Chondrocyte (in vitro differentiated cells): Measurements from ENCODE around the gene RAP1GAP2. TPM values are rescaled to one million over a fixed set of nuclear protein-coding genes. Genes with fewer than 3 reads are reported as not detected.

Experiments used
- DNase-seq: peaks from one replicate; pipeline ENCODE4 v3.0.0; 2021; ENCODE audit warnings: mixed read lengths, low spot score
- H3K27ac Mint-ChIP-seq: one replicate; pipeline ENCODE4 v1.8.0; 2021; ENCODE audit warnings: mild to moderate bottlenecking, moderate library complexity, mixed read lengths; ENCODE audit not compliant: unreplicated experiment
- H3K27me3 Mint-ChIP-seq: 2 replicates; pipeline ENCODE4 v1.8.0; 2021; ENCODE audit warnings: low read depth, mixed read lengths
- H3K36me3 Mint-ChIP-seq: 2 replicates; pipeline ENCODE4 v1.8.0; 2021; ENCODE audit warnings: low read depth, mixed read lengths
- H3K4me1 Mint-ChIP-seq: 2 replicates; pipeline ENCODE4 v1.8.0; 2021; ENCODE audit warnings: low read depth, mild to moderate bottlenecking, mixed read lengths
- H3K4me3 Mint-ChIP-seq: one replicate; pipeline ENCODE4 v1.8.0; 2021; ENCODE audit warnings: mild to moderate bottlenecking, moderate library complexity, mixed read lengths; ENCODE audit not compliant: unreplicated experiment
- H3K9me3 Mint-ChIP-seq: 2 replicates; pipeline ENCODE4 v1.8.0; 2021; ENCODE audit warnings: low read depth, mixed read lengths
- total RNA-seq: library from RNA; stranded (reverse); gene quantifications from 3 replicates; pipeline ENCODE4 v1.2.1, GENCODE V29; 2021
- TF ChIP-seq, protein P1 (sequence below): fragments of 200-600 bp; sonication (generic); IDR thresholded peaks from 2 replicates; pipeline ENCODE4 v1.5.0; 2021; ENCODE audit warnings: antibody characterized with exemption, mild to moderate bottlenecking, moderate library complexity

Gene RAP1GAP2
- total RNA-seq, 1 donor from 2014 or later = 3.4 TPM

GRCh38 chr17:2905696-2906501 is 109.7 kb downstream of the RAP1GAP2 start:
- Mint-ChIP-seq H3K27ac (no peak overlapping the region), H3K4me1 (peaks cover 2% of the 10 kb centered on the region), H3K27me3 (peaks cover 2% of the 10 kb centered on the region), H3K9me3 (peaks cover 4% of the 10 kb centered on the region), H3K4me3 (no peak overlapping the region), H3K36me3 (peaks cover 5% of the 10 kb centered on the region)
- TF ChIP-seq, protein P1, sequence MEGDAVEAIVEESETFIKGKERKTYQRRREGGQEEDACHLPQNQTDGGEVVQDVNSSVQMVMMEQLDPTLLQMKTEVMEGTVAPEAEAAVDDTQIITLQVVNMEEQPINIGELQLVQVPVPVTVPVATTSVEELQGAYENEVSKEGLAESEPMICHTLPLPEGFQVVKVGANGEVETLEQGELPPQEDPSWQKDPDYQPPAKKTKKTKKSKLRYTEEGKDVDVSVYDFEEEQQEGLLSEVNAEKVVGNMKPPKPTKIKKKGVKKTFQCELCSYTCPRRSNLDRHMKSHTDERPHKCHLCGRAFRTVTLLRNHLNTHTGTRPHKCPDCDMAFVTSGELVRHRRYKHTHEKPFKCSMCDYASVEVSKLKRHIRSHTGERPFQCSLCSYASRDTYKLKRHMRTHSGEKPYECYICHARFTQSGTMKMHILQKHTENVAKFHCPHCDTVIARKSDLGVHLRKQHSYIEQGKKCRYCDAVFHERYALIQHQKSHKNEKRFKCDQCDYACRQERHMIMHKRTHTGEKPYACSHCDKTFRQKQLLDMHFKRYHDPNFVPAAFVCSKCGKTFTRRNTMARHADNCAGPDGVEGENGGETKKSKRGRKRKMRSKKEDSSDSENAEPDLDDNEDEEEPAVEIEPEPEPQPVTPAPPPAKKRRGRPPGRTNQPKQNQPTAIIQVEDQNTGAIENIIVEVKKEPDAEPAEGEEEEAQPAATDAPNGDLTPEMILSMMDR = no peak
- DNase-seq = no peak

- H3K27ac Mint-ChIP-seq = no peak overlapping the region
- H3K4me1 Mint-ChIP-seq = peaks cover 2% of the 10 kb centered on the region
Observed at GRCh38 chr17:2906901-2907300, 110.7 kb downstream of the RAP1GAP2 start.

DNA sequence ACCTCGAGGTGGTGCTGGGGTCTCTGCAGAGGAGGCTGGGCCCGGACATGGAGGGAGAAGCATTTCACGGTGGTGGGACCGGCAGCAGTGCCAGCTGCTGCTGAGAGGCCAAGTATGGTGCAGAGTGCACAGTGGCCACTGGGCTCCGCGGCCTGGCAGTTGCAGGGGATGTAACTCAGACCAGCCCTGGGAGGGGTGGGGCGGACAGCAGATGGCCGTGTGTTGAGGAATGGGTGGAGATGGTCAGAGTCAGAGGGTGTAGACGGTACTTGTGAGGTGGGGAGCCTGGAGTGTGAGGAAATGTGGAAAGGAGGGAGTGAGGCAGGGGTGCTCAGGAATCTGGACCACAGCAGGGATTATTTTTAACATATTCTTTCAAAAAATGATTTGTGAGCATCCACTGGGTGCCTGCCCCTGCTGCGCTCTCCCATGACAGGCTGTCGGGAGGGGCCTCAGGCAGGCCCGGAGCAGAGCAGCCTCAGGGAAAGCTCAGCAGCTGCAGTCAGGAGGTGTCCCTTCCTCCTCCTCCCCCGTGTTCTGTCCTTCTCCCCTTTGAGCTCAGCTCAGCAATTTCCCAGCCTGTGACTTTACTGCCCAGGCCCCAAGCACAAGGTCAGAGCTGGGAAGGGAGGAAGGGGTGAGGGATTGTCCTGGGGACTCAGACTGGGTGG is 113.1 kb downstream of the RAP1GAP2 start:
- no peak overlapping the region for H3K27ac Mint-ChIP-seq
- H3K9me3 Mint-ChIP-seq = peaks cover 4% of the 10 kb centered on the region
- H3K4me1 Mint-ChIP-seq = peaks cover 2% of the 10 kb centered on the region
- TF ChIP-seq, protein P1 = no peak
- H3K27me3 Mint-ChIP-seq = peaks cover 2% of the 10 kb centered on the region
- peaks cover 6% of the 10 kb centered on the region for H3K36me3 Mint-ChIP-seq
- H3K4me3 Mint-ChIP-seq = no peak overlapping the region
- no peak for DNase-seq

More at GRCh38 chr17:2906901-2907300, 110.7 kb downstream of the RAP1GAP2 start:
- Mint-ChIP-seq H3K27me3 (peaks cover 2% of the 10 kb centered on the region), H3K4me3 (no peak overlapping the region), H3K36me3 (peaks cover 5% of the 10 kb centered on the region), H3K9me3 (peaks cover 4% of the 10 kb centered on the region)
- DNase-seq = no peak
- TF ChIP-seq, protein P1 = no peak

- no peak for DNase-seq
- Mint-ChIP-seq H3K36me3 (peaks cover 6% of the 10 kb centered on the region), H3K27me3 (peaks cover 2% of the 10 kb centered on the region), H3K4me1 (peaks cover 2% of the 10 kb centered on the region), H3K4me3 (no peak overlapping the region), H3K27ac (no peak overlapping the region), H3K9me3 (peaks cover 4% of the 10 kb centered on the region)
- TF ChIP-seq, protein P1 = no peak
Observed at GRCh38 chr17:2909846-2910234, 113.6 kb downstream of the RAP1GAP2 start.

DNA sequence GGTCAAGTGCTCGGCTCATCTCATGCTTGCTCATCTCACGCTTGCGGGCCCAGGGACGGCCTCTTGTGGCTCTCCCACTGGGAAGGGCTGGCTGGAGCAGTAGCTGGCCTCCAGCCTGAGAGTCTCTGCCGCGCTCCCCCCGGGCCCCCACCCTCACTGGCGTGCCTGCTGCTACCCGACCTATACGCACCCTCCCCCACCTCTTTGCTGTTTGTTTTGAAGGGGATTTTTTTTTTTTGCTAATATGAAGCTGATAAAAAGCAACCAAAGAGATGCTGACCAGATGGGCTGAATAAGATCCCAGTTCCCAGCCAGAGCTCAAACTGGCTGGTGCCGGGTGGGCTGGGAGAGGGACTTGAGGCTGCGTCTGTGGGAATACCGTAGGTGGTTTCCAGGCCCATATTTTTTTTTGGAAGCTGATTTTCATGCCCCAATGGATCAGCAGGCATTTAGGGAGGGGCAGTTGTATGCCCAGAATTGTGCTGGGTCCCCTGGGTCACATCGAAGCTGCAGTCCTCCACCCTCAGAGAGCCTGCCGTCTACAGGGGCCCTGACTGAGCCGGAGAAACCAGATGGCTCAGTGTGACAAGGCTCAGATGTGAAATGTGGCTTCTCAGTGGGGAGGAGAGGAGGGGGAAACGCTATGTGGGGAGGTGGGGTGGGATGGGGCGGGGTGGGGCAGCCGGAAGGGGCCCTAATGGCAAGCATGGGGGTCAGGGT is 115.0 kb downstream of the RAP1GAP2 start:
- Mint-ChIP-seq H3K27ac (no peak overlapping the region), H3K4me3 (no peak overlapping the region), H3K9me3 (peaks cover 4% of the 10 kb centered on the region), H3K4me1 (peaks cover 2% of the 10 kb centered on the region), H3K27me3 (peaks cover 2% of the 10 kb centered on the region), H3K36me3 (peaks cover 6% of the 10 kb centered on the region)
- DNase-seq = no peak
- TF ChIP-seq, protein P1 = no peak
